Small intestine (tissue), 7 donors: Measurements from ENCODE around the gene NFKB2. TPM values are rescaled to one million over a fixed set of nuclear protein-coding genes. Genes with fewer than 3 reads are reported as not detected.

Experiments
- DNase-seq, 2 donors: peaks; one replicate each; pipeline versions ENCODE4 v3.0.0 to v3.0.0-alpha.2; 2013
- FAIRE-seq: peaks from 2 replicates; lab custom pipeline; 2012; peaks lifted over from hg19 to GRCh38; lab: Jason Lieb, UNC
- H3K27ac ChIP-seq, 3 donors: one replicate each; pipeline ENCODE4 v1.5.1; 2013; ENCODE audit warnings: low read length in 2 of 3, mild to moderate bottlenecking in 2 of 3, control low read depth in 1 of 3, inconsistent platforms in 1 of 3, low read depth in 1 of 3, moderate library complexity in 1 of 3
- H3K27me3 ChIP-seq, 3 donors: one replicate each; pipeline ENCODE4 v1.6.1; 2013; ENCODE audit warnings: low read length in 3 of 3, inconsistent platforms in 1 of 3; ENCODE audit not compliant: control insufficient read depth in 3 of 3, insufficient read depth in 3 of 3
- H3K36me3 ChIP-seq, 3 donors: one replicate each; pipeline ENCODE4 v1.6.1; 2013; ENCODE audit warnings: low read length in 3 of 3, inconsistent platforms in 1 of 3, low read depth in 1 of 3, mild to moderate bottlenecking in 1 of 3, moderate library complexity in 1 of 3; ENCODE audit not compliant: control insufficient read depth in 3 of 3, insufficient read depth in 2 of 3
- H3K4me1 ChIP-seq, 3 donors: one replicate each; pipeline ENCODE4 v1.6.1; 2013; ENCODE audit warnings: low read length in 2 of 3, inconsistent platforms in 1 of 3, low read depth in 1 of 3, mild to moderate bottlenecking in 1 of 3, moderate library complexity in 1 of 3; ENCODE audit not compliant: control insufficient read depth in 3 of 3, insufficient read depth in 2 of 3
- H3K4me3 ChIP-seq, 3 donors: one replicate each; pipeline ENCODE4 v1.5.1; 2013; ENCODE audit warnings: low read length in 3 of 3, control low read depth in 1 of 3, inconsistent platforms in 1 of 3, low read depth in 1 of 3, mild to moderate bottlenecking in 1 of 3, moderate library complexity in 1 of 3
- H3K9me3 ChIP-seq, 2 donors: one replicate each; pipeline ENCODE4 v1.6.1; 2013; ENCODE audit warnings: low read depth in 1 of 2, low read length in 1 of 2; ENCODE audit not compliant: control insufficient read depth in 2 of 2, insufficient read depth in 1 of 2
- WGBS, 3 donors: extraction: QIAGEN DNeasy Blood & Tissue Kit; methylation state at CpG; one replicate each; pipeline ENCODE4 v1.1.7; 2013; 5-methylcytosine and 5-hydroxymethylcytosine counted together
- polyA plus RNA-seq, 4 donors: library from polyadenylated mRNA; stranded (reverse) in 3 of 4; unstranded in 1 of 4; fragments of 200-250 nt in 3 of 4; fragments of 120-200 nt in 1 of 4; gene quantifications; one replicate each; pipeline versions ENCODE4 v1.2.1 to v1.2.3, GENCODE V29; 2013
- donor health status: healthy with polysubstance abuse.
- donor health status: control.
- donor health status: control.
- donor health status: Bipolar disorder and iron deficiency.
- donor health status: healthy.

Gene NFKB2
- polyA plus RNA-seq, 4 donors, result 13.5 to 22.3 (median 15.6) TPM

DNA sequence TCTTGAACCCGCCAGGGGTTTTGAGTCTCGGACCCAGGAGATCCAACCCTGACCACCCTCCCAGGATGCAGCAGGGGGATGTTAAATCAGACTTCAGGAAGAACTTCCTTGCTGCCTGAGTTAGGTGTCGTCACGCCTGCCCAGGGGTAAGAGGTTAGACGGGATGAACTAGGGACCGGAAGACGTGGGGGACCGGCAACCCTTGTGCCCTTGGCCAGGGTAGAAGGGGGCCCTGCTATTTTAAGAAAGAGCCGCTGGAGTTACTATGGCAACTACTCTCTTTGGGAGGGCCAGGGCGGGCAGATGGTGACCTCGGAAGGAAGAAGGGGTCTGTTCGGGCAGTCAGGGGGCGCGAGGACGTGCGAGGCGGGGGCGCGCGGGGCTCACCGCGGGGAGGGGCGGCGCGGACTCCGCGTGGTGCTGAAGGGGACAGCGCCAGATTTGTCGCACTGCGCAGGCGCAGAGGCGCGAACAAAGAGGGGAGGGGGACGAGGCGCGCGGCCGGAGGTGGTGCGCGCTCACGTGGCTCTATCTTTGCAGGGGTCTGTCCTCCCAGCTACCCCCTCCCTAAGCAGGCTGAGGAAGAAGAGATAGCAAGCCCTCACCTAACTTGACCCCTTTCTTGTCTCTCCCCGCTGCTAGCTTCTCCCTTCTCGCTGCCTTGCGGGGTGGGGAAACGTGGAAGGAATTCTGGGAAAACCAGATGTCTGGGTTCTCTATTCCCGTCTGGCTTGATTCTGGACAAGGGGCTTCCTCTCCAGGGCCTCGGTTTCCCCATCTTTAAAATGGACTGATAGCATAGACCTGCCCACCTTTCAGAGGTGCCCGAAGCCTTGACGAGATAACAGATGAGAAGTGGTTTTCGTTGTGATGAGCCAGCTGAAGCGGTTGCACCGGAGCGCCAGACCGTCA is 24.0 kb downstream of the NFKB2 start:
- DNase-seq (peak; percentile 43 to 79), FAIRE-seq (no peak)
- Histone ChIP-seq H3K9me3 (no peaks in the 10 kb centered on the region), H3K4me1 (peaks cover 4 to 56% (median 5%) of the 10 kb centered on the region in 3 donors), H3K27ac (peak overlapping the region in 2 of 3 donors; percentile 83 to 92), H3K27me3 (peaks cover 0 to 18% (median 2%) of the 10 kb centered on the region in 3 donors), H3K4me3 (peak overlapping the region in 2 of 3 donors; percentile 81 to 82), H3K36me3 (peaks cover 0 to 25% (median 4%) of the 10 kb centered on the region in 3 donors)
- WGBS, 3 donors, result 0 to 1% (median 0%) methylated on average over 41 to 54 of the region's 54 CpGs

GRCh38 chr10:102420181-102420713 is 24.7 kb downstream of the NFKB2 start:
- DNase-seq (no peak), FAIRE-seq (no peak)
- Histone ChIP-seq H3K27ac (peak overlapping the region; percentile 65 to 92 (median 83)), H3K4me1 (peaks cover 4 to 56% (median 5%) of the 10 kb centered on the region in 3 donors), H3K4me3 (peak overlapping the region; percentile 75 to 82 (median 81)), H3K9me3 (no peaks in the 10 kb centered on the region), H3K27me3 (peaks cover 0 to 13% (median 2%) of the 10 kb centered on the region in 3 donors), H3K36me3 (peaks cover 0 to 29% (median 4%) of the 10 kb centered on the region in 3 donors)
- 0 to 2% (median 1%) methylated on average over 21 of the region's 21 CpGs for WGBS, 3 donors

GRCh38 chr10:102420714-102421506 is 25.4 kb downstream of the NFKB2 start, which contains the start of gene FBXL15:
Gene FBXL15, plus strand, starts transcription at chr10:102420836. Its CDS starts 294 bp downstream, at chr10:102421130.
- H3K9me3 ChIP-seq, result no peaks in the 10 kb centered on the region
- H3K4me1 ChIP-seq, result peaks cover 4 to 56% (median 5%) of the 10 kb centered on the region in 3 donors
- peaks cover 0 to 34% (median 4%) of the 10 kb centered on the region in 3 donors for H3K36me3 ChIP-seq
- peak within 1 kb of the TSS; percentile 83 to 92 (median 88) for H3K27ac ChIP-seq
- DNase-seq, result peak; percentile 99
- peaks cover 0 to 11% (median 2%) of the 10 kb centered on the region in 3 donors for H3K27me3 ChIP-seq
- H3K4me3 ChIP-seq, result peak within 1 kb of the TSS; percentile 75 to 82 (median 81)
- FAIRE-seq, result no peak
- 0% methylated on average over 60 to 66 of the region's 66 CpGs for WGBS, 3 donors

DNA sequence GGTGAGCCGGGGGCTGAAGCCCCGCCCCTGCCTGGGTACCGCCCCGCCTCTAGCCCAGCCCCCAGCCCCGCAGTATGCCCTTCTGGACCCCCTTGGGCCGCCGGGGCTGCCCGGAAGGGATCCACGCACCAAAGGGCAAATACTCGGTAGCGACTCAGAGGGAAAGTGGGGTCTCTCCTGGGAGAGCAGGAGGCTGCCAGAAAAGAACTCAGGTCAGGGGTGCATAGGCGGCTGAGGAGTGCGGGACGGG is 25.9 kb downstream of the NFKB2 start:
- FAIRE-seq (no peak), DNase-seq (no peak)
- H3K27ac ChIP-seq, result peak overlapping the region; percentile 83 to 92 (median 88)
- peaks cover 4 to 55% (median 5%) of the 10 kb centered on the region in 3 donors for H3K4me1 ChIP-seq
- no peaks in the 10 kb centered on the region for H3K9me3 ChIP-seq
- peaks cover 0 to 11% (median 2%) of the 10 kb centered on the region in 3 donors for H3K27me3 ChIP-seq
- 0% methylated on average over 13 to 14 of the region's 14 CpGs for WGBS, 3 donors
- H3K4me3 ChIP-seq, result peak overlapping the region; percentile 75 to 82 (median 81)
- H3K36me3 ChIP-seq, result peaks cover 0 to 35% (median 4%) of the 10 kb centered on the region in 3 donors

- H3K4me1 ChIP-seq, result peaks cover 4 to 50% (median 5%) of the 10 kb centered on the region in 3 donors
- peaks cover 0 to 11% (median 2%) of the 10 kb centered on the region in 3 donors for H3K27me3 ChIP-seq
- 1% methylated on average over 50 to 62 of the region's 62 CpGs for WGBS, 3 donors
- DNase-seq (peak; percentile 62 to 71), FAIRE-seq (no peak)
- peak overlapping the region; percentile 83 to 92 (median 88) for H3K27ac ChIP-seq
- no peaks in the 10 kb centered on the region for H3K9me3 ChIP-seq
- H3K4me3 ChIP-seq, result peak overlapping the region; percentile 75 to 82 (median 81)
- peaks cover 0 to 38% (median 4%) of the 10 kb centered on the region in 3 donors for H3K36me3 ChIP-seq
These were observed 26.4 kb downstream of the NFKB2 start for GRCh38 chr10:102421757-102422512.

DNA sequence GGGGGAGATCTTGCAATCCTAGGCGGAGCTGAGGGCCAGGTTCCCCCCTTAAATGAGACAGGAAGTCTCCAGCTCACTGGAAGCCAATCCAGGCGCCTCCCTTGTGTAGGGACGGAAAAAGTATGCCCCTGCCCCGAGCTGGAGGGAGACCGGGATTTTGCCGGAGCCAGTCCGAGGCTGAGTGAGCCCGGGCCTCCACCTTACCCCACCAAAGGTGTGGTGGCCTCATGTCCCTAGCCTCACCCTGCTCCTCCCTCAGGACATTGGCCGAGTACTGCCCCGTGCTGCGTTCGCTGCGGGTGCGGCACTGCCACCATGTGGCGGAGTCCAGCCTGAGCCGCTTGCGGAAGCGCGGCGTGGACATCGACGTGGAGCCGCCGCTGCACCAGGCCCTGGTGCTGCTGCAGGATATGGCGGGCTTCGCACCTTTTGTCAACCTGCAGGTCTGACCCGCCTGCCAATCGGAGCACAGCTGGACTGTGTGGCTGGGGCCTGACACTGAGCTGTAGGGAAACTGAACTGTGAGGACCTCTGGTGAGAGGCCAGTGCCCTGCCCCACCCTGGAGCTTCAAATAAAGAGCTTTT is 27.1 kb downstream of the NFKB2 start:
- Histone ChIP-seq H3K4me1 (peaks cover 4 to 43% (median 5%) of the 10 kb centered on the region in 3 donors), H3K27me3 (peaks cover 0 to 11% (median 2%) of the 10 kb centered on the region in 3 donors), H3K36me3 (peaks cover 0 to 38% (median 4%) of the 10 kb centered on the region in 3 donors), H3K9me3 (no peaks in the 10 kb centered on the region), H3K4me3 (peak overlapping the region; percentile 75 to 82 (median 81)), H3K27ac (peak overlapping the region; percentile 83 to 92 (median 88))
- WGBS, 3 donors, result 2 to 9% (median 9%) methylated on average over 25 to 28 of the region's 28 CpGs
- FAIRE-seq, result no peak
- DNase-seq, result peak; percentile 88 to 92

DNA sequence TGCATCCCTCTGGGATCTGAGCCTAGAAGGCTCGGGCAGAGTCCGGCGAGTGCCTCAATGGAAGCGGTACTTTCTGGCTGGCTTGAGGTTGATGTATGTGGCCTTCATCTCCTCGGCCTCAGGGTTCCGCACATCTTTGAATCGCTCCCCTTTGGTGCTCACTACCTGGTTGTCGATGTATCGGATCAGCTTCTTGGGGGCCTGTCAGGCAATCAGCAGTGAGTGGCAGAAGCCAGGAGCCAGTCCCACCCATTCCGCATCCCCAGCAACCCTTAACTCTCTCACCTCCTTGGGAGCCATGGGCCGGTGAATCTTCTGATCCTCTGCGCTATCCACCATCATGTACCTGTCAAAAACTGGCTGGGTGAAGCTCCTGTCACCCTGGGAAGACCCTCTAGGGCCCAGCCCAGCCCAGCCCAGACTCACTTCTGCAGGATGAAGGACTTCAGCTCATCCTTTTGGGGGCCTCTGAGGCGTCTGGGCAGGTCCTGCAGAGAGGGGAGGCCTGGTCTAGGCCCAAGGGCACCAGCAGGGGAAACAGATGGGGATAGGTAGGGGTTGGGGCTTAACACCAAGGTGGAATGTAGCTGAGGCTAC is 28.0 kb downstream of the NFKB2 start:
- Histone ChIP-seq H3K27me3 (peaks cover 0 to 7% (median 0%) of the 10 kb centered on the region in 3 donors), H3K27ac (no peak overlapping the region), H3K4me3 (peak overlapping the region in 2 of 3 donors; percentile 81 to 82), H3K4me1 (peaks cover 4 to 35% (median 5%) of the 10 kb centered on the region in 3 donors), H3K36me3 (peaks cover 0 to 43% (median 4%) of the 10 kb centered on the region in 3 donors), H3K9me3 (no peaks in the 10 kb centered on the region)
- FAIRE-seq (no peak), DNase-seq (no peak)
- 91 to 96% (median 93%) methylated on average over 13 of the region's 13 CpGs for WGBS, 3 donors
